DMS 273 (cell line): ENCODE data around the gene RBMS3.
A peak's percentile ranks its signal among the peaks of the same experiment; 100 is the strongest.
"Not testable (repeated sequence)": the region's sequence is repeated elsewhere in the genome, so short reads cannot be mapped to it uniquely, and the experiment has no call there.

ENCODE experiments used
- DNase-seq: peaks from one replicate; lab custom pipeline; 2025; ENCODE audit not compliant: unreplicated experiment; lab: John Stamatoyannopoulos, UW

Gene RBMS3

DNA sequence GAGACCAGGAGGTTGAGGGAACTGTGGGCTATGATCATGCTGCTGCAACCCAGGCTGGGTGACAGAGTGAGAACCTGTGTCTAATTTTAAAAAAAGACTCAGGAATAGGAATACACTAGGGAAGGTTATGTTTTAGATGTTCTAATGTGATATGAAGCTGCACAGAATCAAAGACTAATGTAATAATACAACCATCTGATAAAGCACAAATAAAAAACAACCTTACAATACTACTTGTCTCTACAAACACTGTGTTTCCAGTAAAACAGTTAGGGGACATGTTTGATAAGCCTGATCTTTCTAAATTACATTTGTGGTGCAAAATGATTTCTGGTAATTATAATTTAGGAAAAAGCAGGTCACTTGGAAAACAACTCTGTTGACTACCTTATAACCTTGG, 56.7 kb downstream of the RBMS3 start:
- no peak for DNase-seq

DNA sequence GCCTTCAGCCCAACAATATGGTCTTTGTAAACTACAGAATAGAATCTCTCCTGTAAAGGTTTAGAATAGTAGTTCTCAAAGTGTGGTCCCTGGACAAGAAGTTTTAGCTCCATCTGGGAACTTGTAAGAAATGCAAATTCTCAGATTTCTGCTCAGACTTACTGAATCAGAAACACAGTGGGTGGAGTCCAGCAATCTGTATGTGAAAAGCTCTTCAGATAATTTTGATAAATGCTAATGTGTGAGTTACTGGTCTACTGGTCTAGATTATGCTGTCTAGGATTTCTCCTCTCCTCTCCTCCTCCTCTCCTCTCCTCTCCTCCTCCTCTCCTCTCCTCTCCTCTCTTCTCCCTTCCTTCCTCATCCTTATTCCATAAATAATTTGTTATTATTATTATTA, 57.5 kb downstream of the RBMS3 start:
- peak; percentile 2 for DNase-seq

DNA sequence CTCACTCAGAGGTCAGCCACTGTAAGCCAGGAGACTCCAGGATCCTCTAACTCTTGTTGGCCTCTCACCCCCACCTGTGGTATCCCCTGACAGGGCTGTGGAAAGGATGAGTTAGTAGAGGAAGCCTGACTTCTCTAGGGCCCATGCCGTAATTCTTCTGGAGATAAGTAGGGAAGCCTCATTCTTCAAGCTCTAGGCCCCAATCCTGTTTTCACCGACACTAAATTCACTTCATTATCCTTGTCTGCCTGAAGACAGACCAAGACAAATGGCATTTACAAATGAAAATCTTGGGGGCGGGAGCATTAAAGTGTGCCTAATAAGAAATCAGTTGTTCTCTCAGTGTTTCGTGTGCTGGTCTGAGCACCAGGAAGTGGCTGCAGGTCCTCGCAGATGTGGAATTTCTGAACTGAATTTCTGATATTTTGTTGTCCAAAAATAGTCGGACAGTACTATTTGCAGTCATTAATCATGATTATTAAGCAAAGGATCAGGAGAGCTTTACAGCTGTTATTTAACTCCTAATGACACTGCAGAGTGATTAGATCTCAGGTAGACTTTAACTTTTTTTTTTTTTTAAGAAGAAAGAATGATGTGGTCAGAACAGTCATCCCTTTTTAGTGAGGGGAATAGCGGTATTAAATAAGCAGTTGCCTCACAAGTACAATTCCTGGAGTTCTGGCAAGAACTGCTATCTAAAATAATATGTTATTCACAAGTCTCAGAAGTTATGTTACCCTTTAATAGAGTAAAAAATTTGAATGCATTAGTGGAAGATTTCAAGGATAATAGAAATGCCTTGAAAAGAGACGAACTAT, 58.4 kb downstream of the RBMS3 start:
- no peak for DNase-seq

DNA sequence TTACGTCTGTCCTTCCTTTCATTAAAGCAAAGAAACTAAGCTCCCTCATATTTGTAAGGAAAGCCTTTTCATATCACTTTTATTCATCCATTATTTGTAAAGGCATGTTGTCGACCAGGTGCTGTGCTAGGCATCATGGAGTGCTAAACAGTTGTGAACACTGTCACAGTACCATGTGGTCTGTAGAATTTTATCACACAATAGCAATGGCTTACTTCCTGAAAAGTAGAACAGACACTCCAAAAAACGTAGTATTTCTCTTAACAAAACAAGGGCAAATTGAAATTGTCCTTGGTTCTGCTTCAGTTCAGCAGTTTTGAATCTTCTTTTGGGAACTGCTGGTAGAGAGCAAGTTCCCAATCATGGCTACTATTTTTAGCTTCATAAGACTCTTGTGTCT, 63.3 kb downstream of the RBMS3 start:
- DNase-seq = no peak

DNA sequence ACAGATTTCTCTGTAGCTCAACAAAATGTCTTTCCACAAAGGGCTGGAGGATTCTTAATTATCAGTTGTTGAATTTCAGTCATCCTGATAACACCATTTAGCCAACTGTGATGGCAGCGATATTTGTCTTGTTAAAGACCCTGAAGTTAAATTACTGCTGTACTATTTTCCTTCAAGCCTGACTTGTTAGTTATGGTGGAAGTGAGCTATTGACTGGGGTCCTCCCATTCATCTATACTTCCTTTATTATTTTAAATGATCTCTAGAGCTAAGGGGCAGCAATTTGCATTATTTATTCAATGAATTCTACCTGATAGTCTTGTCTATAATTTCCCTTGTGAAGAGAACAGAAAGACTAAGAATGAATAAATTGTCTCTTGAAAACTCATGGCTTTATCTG, 64.1 kb downstream of the RBMS3 start:
- no peak for DNase-seq

DNA sequence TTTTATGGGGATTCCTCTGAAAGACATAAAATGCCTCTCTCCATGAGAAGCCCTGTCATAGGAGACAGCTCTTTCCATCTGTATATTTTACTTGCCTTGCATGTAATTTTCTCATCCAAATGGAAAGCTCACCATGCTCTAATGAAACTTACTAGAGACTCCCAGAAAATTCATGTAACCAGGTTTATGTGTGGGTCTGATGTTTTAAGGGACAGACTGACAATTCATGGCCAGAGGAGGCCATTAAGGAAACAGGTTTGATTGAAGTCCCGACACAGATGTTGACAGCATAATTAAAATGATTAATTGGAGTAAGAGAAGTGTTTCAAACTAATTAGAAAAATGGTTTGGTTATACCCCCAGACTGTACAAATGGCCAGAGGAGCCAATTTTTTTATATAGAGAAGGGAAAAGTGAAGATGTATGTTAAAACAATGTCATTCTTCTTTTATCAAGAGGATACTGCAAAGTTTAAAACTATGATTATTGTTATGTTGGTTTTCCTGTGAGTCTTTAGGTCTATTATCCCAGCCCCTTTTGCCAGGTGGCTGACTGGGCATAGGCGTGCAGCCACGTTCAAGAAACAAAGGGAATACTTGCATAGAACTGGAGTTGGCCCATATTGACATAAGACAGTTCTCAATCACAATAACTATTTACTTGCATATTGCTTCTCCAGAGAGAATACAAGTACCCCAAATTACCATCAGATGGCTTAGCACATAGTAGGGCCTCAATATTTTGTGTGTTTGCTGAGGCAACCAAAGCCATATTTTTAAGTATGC, 64.8 kb downstream of the RBMS3 start:
- no peak for DNase-seq

DNA sequence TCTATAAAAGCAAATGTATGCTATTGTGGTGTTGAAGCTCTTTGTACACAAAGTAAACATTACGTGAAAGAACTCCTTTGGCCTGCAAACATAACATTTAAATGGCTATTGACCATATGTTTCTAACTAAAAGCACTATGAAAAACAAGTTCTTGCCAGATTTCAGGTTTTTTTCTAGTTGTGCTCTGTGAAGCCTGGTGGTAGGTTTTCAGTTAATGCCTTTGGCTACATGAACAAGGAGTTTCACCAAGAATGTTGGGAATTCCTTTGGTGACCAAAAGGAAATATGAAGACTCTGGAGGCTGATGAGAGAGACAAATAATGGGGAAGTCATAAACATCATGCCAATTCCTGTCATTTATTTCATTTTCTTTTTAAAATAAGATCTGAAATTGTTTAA, 66.0 kb downstream of the RBMS3 start:
- DNase-seq = no peak

DNA sequence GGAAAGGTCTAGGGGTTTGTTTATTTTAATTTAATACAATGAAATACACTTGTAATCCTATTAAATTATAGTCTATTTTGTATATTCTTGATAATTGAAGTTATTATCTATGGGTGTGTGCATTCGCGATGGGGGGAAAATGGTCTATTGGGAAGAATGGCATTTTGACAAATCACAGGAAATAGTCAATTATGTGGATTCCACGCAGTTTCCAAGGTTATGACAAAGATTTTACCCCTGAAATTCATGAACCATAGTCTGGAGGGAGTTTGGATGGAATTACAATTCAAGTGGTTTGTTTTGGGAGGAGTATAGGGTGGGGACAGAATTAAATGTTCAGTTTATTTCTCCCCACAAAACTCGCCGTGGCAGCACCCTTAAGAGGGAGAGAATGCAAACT, 66.5 kb downstream of the RBMS3 start:
- no peak for DNase-seq

DNA sequence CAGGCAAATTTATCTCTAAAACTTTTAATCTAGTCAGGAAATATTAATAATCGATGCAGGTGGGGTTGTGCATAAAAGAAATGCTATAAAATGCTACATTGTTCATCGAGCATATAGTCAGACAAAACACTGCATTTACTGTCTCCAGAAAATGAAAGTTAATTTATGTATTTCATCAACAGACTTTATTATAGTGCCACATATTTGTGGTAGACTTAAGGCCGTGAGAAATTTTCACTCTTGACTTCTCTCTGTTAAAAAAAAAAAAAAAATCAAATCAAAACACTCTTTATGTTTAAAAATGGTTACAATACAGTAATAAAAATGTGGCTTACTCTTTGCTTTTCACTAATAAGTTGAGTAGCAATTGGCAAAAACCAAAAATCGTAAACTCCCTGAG, 67.4 kb downstream of the RBMS3 start:
- no peak for DNase-seq

DNA sequence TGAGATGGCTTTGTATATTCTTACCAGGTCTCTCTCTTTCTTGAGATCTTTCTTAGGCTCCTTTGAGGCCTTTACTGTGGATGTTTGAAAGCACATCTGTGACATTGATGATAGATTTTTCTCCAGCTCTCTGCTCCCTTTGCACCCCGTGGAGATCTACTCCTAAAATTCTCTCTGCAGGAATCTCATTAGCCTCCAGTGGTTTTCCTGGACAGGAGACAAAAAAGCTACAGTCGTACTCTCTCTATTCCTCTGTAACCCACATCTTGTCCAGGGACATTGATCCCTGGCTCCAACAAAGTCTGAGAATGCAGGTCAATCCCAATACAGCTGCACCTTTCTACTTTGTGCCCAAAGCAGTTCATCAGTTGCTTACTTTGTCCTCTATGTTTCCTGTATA, 68.2 kb downstream of the RBMS3 start:
- DNase-seq = no peak

DNA sequence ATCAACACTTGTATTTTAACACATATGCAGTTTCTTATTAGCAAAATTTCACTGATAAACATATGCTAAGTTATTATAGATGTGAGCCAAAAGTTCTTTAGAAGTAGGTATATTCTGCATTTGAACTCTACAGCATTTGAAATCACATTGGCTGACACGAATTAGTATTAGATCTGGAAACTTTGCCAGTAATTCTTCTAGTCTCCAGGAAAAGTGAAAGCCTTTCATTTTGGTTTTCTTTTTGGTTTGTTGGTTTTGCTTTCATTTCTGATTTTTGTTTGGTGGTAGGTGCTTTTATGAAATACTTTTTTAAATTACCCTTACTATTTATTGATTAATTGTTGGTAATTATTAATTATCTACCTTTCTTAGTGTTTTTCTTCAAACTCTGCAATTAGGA, 72.9 kb downstream of the RBMS3 start:
- no peak for DNase-seq

DNA sequence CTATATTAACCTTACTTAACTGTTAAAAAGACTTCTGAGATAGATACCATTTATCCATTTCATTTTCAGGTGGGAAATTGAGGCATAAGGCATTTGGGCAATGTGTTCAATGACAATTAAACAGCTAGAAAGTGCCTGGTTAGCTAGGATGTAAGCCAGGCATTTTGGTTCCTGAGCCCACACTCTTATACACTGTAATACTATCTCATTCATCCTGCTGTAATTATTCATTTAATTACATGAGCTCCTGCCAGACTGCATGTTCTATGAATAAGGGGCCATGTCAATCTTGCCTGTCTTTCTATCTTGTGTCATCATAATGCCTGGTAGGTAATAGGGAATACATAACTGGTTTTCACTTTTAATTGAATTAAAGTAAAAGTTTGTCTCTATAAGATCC, 74.0 kb downstream of the RBMS3 start:
- peak; percentile 36 for DNase-seq

DNA sequence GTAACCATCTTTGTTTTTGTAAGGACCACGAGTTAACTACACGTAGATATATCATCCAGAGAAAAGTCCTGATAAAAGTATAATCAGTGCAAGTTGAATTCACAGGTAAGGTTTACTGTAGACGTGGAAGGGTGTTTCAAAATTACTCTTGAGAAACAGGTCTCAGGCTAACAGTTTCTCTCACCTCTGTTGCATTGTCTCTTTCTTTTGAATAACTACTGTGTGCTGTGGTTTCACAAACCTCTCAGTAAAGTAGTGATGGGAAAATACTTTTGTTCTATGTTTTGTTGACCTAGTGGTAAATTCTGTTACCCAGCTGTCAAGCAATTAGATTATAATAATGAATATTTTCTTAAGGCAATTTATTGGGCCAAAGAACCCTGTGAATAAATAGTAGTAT, 75.2 kb downstream of the RBMS3 start:
- DNase-seq = no peak

DNA sequence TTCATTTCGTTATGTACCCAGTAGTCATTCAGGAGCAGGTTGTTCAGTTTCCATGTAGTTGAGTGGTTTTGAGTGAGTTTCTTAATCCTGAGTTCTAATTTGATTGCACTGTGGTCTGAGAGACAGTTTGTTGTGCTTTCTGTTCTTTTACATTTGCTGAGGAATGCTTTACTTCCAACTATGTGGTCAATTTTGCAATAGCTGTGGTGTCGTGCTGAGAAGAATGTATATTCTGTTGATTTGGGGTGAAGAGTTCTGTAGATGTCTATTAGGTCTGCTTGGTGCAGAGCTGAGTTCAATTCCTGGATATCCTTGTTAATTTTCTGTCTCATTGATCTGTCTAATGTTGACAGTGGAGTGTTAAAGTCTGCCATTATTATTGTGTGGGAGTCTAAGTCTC, 79.4 kb downstream of the RBMS3 start:
- DNase-seq = not testable (repeated sequence)

DNA sequence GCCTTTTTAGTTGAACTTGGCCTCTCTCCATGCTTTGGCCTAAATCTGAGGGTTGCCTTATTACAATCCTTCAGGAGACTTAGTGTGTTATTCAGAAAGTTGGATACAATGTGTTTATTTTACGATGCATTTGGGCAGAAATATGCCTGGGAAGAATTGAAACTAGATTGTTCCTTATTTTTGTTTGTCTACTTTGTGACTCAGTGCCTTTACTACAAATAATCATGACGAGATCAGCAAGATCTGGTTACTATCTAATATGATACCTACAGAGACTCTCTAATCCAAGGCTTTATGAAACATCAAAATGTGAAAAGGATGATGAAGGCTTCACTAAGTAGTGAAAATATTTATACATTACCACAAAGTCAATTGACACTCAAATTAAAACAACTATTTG, 82.2 kb downstream of the RBMS3 start:
- no peak for DNase-seq

DNA sequence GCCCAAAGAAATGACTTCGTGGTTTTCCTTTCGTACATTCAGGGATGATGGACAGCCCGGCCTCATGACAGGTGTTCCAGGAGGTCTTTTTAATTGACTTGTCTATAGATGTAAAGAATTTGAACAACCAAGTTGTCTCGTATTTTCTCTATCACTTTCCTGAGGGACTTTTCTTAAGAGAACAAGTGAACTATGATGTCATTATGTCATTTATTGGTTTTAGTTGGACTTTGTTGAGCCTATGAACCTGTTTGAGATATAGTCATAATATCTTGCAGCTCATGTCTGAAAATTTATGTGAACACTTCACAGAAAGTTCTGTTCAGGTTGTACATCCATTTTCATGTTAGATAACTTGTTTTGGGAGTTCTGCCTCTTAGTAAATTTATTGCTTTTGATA, 89.2 kb downstream of the RBMS3 start:
- no peak for DNase-seq

DNA sequence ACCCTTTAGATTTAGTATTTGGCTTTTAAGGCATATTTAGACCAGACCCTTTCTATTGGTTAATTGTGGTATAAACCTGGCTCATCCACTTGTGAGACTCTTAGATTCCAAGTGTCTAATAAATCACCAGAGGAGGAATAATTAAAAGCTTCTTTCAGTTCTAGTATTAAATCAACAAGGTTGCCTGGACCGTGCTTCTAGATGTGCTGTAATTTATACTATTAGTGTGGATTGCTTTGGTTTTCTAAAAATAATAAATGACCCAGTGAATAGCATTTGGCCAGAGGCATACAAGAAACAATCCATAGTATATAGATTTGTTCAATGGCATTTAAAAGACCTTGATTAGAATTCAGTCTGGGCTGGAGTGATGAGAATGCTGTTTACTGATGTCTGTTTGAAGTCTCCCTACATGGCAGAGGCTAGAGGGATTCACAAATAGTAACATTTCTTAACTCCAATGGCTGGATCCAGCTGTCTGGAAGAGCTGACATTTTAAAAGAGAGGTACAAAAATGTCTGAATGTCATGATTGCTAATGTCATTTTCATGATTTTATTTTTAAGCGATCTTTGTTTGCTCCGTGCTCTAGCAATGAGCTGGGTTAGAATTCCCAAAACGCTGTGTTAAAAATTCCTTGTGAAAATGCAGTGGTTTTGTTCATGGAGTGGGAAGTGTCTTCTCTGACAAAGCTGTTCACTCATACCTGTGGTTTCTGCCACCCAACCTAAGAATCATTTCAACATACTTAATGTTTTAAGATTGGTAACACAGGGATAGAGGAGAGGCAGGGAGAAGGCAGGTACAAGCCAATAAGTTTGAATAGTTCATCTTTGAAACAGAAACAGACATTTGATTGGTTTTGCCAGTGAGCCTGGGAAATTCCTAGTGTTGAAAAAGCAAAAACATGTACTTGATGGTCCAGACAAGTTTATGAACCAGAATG, 89.9 kb downstream of the RBMS3 start:
- no peak for DNase-seq

DNA sequence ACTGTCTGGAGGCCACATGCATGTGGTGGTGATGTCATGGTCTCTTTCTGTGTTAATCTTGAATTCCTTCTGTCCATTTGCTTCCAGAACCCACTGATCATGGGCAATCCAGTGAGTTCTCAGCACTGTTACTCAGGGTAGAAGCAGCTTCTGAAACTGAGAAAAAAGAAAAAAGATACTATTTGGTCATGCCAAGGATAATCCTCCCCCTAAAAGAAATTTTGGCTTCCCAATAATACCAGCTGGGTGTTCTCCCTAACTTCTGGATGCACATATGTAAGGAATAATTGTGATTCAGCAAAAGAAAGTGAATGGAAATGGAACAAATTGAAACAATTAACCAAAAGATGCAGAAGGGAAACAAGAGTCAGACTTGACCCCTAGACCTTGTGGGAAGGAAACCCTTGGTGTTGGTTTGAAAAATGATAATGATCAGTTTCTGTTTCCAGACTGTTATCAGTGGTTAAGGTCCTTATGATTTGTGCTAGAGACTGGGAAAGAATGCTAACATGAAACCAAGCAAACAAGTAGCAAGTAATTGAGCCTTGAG, 92.3 kb downstream of the RBMS3 start:
- DNase-seq = no peak

DNA sequence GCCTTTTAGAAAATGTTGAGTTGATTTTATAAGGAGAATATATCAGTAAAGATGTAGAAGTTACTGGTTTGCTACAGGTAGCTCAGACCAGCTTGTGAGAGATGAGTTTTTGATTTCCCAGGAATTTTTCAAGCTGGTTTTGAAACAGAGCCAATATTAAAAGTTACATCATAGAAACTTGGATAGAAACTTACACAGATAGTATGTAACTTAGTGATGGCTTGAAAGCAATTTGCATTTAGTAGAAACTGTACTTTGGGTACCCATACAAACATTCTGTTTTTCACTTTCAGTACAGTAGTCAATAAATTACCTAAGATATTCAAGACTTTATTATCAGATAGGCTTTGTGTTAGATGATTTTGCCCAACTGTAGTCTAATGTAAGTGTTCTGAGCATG, 93.4 kb downstream of the RBMS3 start:
- no peak for DNase-seq

DNA sequence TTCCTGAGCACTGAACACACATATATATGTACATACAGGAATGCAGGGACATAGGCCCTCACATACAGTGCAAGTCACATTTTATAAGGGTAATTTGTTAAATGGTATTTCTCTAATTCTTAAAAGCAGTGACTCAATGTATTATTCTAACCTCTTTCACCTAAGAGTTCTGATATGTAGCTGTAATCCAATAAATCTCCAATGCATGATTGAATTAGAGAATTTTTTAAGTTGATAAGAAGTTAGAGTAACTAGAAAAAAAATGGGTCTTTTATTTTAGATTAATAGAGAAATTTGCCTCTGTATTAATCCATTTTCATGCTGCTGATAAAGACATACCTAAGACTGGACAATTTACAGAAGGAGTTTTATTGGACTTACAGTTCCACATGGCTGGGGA, 98.2 kb downstream of the RBMS3 start:
- DNase-seq = no peak

DNA sequence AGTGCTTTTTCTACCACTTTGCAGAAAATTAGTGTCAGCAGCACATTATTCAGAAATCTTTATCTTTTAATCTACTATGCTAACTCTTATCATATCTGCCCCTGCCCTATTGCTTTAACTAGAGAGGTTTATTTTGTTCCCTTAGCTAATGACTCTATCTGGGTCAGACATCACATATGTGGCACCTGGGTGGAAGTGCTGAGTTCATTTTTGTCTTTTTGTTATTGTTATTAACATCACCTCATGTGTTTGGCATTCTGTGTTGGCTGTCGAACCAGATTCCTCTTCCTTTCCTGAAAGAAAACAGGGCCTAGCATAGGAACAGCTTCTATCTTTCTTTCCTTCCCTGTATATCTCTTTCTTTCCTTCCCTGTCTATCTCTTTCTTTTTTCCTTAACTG, 100.7 kb downstream of the RBMS3 start:
- DNase-seq = no peak
